HPDE6-E6E7 (cell line): ENCODE data around the gene GRIK4.

Experiments used
- DNase-seq: peaks from one replicate; pipeline ENCODE4 v3.0.0; 2011; ENCODE audit warnings: missing footprints; ENCODE audit errors: extremely low spot score

The GRIK4 gene

GRCh38 chr11:120881596-120881995, 370.0 kb downstream of the GRIK4 start:
- DNase-seq, result no peak

GRCh38 chr11:120882175-120882574, 370.6 kb downstream of the GRIK4 start:
- DNase-seq, result no peak

- DNase-seq, result no peak
Observed at GRCh38 chr11:120883404-120884080, 372.0 kb downstream of the GRIK4 start.

GRCh38 chr11:120884154-120885020, 372.8 kb downstream of the GRIK4 start:
- no peak for DNase-seq

- DNase-seq, result no peak
Observed at GRCh38 chr11:120890609-120891320, 379.2 kb downstream of the GRIK4 start.

GRCh38 chr11:120893440-120894201, 382.1 kb downstream of the GRIK4 start:
- DNase-seq, result no peak

- no peak for DNase-seq
Observed at GRCh38 chr11:120894202-120894985, 382.8 kb downstream of the GRIK4 start.

- no peak for DNase-seq
Observed at GRCh38 chr11:120896687-120897086, 385.1 kb downstream of the GRIK4 start.

- no peak for DNase-seq
Observed at GRCh38 chr11:120898568-120898967, 387.0 kb downstream of the GRIK4 start.

- DNase-seq, result no peak
Observed at GRCh38 chr11:120899720-120900119, 388.2 kb downstream of the GRIK4 start.

- DNase-seq, result no peak
Observed at GRCh38 chr11:120900643-120901042, 389.1 kb downstream of the GRIK4 start.

- no peak for DNase-seq
Observed at GRCh38 chr11:120903686-120904085, 392.1 kb downstream of the GRIK4 start.

- DNase-seq, result no peak
Observed at GRCh38 chr11:120904116-120904515, 392.6 kb downstream of the GRIK4 start.

GRCh38 chr11:120906766-120907165, 395.2 kb downstream of the GRIK4 start:
- no peak for DNase-seq

- DNase-seq, result no peak
Observed at GRCh38 chr11:120907971-120908370, 396.4 kb downstream of the GRIK4 start.

- no peak for DNase-seq
Observed at GRCh38 chr11:120908461-120909181, 397.1 kb downstream of the GRIK4 start.

GRCh38 chr11:120909676-120910416, 398.3 kb downstream of the GRIK4 start:
- DNase-seq, result no peak

- no peak for DNase-seq
Observed at GRCh38 chr11:120911943-120912342, 400.4 kb downstream of the GRIK4 start.

GRCh38 chr11:120912504-120912903, 401.0 kb downstream of the GRIK4 start:
- DNase-seq, result no peak

GRCh38 chr11:120912915-120913314, 401.4 kb downstream of the GRIK4 start:
- no peak for DNase-seq
